Superior temporal gyrus (tissue), 1 donor: ENCODE results near the gene LRRC52.

Source experiments
- DNase-seq: peaks from one replicate; pipeline ENCODE4 v3.0.0-alpha.2; 2016; ENCODE audit errors: extremely low spot score

Gene LRRC52

GRCh38 chr1:165537356-165538109, 6.3 kb upstream of the LRRC52 start:
- DNase-seq = no peak

DNA sequence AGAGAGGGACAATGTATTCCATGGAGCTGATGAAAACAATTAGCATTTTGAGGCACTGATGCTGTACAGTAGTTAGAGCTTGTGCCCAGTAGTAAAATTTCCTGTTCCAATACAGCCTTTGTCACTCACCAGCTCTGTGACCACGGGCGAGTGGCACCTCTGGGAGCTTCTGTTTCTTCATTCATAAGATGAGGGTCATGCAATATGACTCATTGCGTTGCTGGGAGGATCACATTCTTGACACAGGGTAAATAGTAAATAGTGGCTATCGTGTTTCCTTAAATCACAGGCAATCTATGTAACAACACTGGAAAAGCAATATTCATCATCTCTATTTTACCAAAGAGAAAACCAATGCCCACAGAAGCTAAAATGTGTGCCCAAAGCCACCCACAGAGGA, 4.5 kb upstream of the LRRC52 start:
- no peak for DNase-seq

DNA sequence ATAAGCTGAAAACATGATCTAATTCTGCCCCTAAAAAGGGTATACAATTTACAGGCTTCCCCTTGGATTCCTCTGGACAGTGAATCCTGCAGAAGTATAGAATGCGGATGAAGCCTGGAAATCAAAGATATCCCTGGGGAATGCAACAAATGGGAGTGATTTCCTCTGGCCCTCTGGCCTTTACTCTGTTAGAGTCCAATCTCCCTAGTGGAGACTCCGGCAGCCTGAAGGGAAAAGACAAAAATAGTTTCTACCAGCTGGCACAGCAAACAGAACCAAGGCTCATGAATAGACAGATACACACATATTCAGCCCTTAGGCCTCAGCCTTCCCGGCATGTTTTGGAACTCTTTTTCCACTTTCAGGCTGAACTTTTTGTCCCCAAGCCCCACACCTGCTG, 3.9 kb upstream of the LRRC52 start:
- no peak for DNase-seq

DNA sequence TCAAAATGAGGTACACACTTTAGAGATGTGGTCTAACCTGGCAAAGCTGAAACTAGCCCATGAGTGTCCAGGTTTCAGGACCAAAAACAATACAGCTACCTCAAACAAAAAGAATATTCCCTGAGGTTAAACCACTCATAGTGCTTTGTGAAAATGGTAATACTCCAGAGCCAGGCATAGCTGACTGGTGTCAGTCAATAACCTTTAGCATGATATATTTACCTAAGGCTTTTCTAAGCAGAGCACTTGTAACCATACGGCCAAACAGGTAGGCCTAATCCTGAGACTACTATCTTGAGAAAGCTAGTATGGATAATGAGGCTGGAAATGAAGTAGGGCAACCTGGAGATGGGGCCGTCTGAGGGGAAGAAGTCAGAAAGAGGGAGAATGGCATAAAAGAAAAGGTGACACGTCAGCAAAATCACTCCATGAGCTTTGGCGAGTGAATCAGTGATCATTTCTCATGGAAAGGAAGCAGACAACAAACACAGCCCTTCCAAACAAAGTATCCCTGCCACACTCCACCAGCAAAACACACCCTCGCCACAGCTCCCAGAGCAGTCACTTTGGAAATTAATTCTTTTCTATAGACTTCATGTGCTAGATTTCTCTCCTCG, 1.7 kb upstream of the LRRC52 start:
- DNase-seq = no peak

DNA sequence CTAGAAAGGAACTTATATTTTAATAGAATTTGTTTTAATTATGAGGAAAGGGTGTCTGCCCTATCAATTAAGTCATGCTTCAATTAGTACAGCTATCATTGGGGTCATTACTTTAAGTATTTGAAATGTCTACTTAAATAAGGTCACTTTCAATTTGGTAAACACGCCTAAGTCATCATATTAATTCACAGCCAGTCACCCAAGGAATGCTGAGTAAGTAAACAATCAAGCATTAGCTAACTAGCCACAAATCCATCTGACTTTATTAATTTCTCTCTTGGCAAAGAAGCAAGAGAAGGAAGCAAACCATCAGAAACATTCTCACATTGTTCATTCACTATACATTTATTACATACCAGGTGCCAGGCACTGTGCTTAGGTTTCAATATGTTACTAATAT, 1.2 kb upstream of the LRRC52 start:
- DNase-seq = no peak

DNA sequence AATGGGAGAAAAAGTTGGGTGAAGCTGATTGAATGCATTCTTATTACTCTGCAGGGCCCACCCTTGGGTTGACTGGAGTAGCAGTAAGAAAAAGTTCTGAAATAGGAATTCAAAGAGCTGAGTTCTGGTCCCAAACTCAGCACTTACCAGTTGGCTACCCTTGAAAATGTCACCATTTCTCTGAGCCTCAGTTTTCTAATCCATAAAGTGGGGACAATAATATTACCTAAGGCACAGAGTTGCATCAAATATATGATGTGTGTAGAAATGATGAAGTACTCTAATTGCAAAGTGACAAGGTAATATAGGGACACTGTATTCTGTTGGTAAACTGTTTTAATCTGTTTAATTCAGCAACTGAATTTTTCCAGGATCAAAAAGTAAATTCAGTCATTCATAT, 1.2 kb downstream of the LRRC52 start:
- DNase-seq = no peak

DNA sequence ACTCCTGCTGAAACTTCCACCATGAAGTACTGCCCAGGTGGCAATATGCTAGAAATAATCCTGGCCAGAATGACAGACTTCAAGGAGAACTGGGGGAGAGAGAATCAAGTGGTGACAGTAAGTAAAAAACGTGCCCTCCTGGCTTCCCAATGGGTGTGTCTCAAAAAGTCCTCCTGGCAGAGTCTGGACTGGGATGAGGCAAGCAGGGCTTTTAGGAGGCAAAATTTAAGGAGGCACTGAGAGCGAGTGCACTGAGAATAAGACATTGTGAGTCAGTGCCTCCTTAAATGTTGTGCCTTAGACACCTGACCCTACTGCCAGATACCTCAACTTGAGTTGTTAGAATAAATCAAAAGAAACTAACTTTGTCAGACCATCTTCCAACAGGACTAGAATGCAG, 2.2 kb downstream of the LRRC52 start:
- DNase-seq = no peak

- DNase-seq = no peak
Measured at GRCh38 chr1:165549973-165550372, 6.2 kb downstream of the LRRC52 start.

DNA sequence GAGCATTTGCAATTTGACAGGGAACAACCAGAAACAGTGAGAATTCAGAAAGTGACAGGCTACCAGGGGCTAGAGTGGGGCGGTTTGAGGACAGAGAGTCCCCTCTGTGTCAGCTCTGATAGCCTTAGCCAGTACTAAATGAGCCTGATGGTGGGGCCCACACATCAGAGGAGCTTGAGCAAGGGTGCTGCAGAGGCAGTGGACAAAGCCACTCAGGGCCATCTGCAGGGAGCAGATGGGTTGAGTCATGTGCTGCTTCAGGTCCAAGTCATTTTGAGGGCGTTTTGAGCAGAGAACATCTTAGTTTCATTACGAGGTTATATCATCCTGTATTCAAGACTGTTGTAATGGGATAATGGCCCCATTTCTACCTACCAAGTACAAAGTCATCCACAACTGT, 7.7 kb downstream of the LRRC52 start:
- no peak for DNase-seq

DNA sequence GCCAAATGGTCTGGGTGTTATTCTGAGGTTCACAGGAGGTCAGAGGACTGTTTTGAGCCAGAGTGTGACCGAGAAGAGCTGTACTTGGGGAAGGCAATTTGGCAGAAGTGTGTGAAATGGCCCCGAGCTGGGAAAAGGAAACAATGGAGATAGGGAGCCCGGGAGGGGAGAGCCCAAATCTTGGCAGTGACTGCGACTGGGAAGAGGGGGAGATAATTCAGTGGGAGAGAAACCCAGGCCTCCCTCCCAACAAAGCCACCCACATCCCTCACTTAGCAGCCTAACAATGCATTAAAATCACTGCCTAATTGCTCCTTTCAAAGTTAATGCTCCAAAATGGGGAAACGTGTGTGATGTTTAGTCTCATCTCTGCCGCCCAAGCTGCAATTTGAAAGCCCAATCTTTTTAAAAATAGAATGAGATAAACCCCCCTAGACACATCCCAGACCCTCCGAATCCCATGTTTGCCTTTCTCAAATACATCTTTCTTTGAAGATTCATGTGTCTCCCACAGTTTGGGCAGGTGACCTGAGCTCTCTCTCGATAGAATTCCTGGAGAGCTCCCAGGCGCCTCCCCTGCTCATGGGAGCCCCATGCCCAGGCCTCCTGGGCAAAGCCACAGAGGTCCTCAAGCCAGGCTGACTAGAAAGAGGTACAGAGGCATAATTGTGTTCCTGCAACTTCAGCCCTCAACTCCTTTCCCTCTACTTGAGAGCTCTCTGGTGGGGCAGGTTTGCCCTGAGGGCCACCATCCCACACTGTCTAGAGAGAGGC, 17.3 kb downstream of the LRRC52 start:
- no peak for DNase-seq

DNA sequence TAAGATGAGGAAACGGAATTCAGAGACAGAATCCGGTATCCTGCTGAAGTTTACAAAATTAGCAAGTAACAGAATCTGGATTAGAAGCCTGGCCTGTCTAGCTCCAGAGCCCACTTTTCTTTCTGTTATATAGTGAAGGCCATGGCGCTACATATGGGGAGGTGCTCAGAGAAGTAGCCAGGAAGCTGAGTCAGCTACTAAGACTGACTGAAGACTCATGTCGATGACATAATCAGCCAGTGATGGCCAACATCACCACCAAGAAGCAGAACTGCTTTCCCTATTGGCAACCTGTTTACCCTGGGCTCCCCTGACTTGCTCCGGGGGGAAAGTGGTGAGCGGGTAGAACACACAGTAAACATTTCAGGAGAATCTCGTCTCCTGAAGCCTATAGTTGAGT, 18.8 kb downstream of the LRRC52 start:
- no peak for DNase-seq

- DNase-seq = no peak
Measured at GRCh38 chr1:165563551-165563950, 19.8 kb downstream of the LRRC52 start.

GRCh38 chr1:165564561-165564960, 20.8 kb downstream of the LRRC52 start:
- no peak for DNase-seq

GRCh38 chr1:165565751-165566490, 22.1 kb downstream of the LRRC52 start:
- no peak for DNase-seq

DNA sequence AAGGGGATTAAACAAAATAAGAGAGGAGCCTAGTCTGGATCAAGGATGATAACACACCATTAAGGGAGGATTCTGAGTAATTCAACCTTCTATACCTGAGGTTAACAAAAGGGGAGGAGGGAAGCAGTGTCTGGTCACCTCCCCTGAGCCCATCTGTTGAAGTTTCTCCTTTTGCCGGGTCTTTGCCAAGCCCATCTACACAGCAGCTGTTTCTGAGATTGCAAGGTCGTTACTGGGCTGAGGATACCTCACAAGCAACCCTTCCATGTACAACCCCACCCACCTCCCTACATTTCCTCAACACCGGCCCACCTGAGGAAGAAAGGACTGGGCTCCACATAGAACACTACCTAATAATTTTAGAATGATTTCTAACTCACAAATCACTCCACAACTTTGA, 26.3 kb downstream of the LRRC52 start:
- no peak for DNase-seq

DNA sequence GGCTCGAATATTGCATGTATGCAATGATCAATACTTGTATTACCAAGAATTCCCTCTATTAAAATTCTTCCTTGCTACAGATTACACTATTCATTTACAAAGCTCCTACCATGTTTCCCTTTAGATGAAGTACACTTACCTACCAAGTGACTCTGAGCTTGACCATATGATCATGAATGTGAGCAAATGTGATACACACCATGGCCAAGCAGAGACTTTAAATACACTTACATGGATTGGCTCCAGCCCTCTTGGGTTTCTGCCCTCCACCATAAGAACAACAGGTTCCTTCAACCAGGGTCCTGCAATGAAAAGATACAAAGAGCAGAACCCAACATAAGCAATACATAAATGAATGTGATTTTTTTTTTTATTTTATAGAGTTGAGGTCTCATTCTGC, 30.0 kb downstream of the LRRC52 start:
- DNase-seq = no peak

- no peak for DNase-seq
Measured at GRCh38 chr1:165574295-165574694, 30.5 kb downstream of the LRRC52 start.

- no peak for DNase-seq
Measured at GRCh38 chr1:165575468-165576099, 31.8 kb downstream of the LRRC52 start.

DNA sequence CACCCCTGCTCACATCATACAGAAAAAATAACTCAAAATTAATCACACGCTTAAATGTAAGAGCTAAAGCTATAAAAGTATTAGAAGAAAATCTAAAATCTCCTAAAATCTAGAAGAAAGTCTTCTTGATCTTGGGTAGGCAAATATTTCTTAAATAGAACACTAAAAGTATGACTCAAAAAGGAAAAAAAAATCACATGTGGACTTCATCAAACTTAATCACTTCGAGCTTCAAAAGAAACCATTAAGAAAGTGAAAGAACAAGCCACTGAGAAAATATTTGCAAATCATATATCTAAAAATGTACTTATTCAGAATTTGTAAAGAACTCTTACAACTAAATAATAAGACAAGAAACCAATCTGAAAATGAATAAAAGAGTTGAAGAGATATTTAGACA, 32.7 kb downstream of the LRRC52 start:
- DNase-seq = no peak

DNA sequence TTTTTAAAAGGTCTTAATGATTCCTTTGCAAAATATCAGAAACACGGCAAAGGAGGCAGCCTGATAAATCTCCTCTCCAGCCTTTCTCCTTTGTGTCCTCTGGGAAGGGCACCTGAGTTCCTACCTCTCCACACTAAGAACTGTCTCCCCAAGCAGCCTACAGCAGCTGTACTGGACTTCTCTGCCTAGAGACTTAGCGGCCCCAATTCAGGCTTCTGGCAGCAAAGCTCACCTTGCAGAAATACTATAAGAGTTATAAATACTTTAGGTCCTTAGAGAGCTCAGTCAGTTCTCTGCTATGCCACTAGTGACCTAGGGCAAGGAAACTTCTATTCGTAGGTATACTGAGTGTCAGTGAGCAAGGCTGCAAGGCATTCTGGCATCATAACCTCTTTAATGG, 33.9 kb downstream of the LRRC52 start:
- no peak for DNase-seq

DNA sequence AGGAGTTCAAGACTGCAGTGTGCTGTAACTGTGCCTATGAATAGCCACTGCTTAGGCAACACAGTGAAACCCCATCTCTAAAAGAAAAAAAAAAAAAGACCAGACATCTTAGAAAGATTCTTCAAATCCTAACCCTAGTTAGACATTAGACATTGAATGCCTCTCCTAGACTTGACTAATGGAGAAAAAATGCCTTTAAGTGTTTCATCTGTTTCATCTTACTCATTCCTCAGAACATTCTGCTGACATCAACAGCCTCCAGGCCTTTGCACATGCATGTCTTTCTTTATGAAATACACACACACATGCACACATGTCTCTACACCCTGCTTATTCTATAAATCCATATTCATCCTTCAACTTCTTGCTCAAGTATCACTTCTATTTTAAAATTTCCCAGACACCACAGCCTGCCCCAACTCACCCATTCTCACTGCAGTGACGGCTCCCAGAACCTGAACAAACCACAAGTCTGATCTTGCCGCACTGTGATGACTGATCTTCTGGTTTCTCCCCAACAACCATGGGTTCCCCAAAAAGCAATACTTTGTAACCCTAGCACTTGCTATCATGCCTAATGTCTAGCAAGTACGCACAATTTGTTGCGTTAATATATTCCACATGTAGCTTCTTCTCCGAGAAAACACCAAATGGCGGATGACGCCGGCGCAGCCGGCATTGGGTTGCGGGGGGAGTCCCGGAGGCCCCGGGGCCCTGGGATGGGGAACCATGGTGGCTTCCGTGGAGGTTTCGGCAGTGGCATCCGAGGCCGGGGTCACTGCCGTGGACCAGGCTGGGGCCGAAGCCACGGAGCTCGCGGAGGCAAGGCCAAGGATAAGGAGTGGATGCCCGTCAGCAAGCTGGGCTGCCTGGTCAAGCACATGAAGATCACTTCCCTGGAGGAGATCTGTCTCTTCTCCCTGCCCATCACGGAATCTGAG, 37.4 kb downstream of the LRRC52 start:
- DNase-seq = no peak
